Calu3 (cell line): ENCODE measurements around the gene MICAL3. TPM values are rescaled to one million over a fixed set of nuclear protein-coding genes. Genes with fewer than 3 reads are reported as not detected.

ENCODE experiments used
- BruUV-seq: library from RNA; stranded (reverse); fragments of 400-500 nt; replicated peaks from 2 replicates; lab custom pipeline; 2021; lab: Mats Ljungman, UMichigan
- CTCF ChIA-PET: fragments of 300-600 bp; sonication (Branson Sonifier 250); formaldehyde crosslinking; loops from one replicate; lab custom pipeline; 2022; ENCODE audit warnings: antibody characterized with exemption; lab: Charles Lee
- DNase-seq: peaks from one replicate; pipeline ENCODE4 v3.0.0; 2022
- H3K27ac Mint-ChIP-seq: one replicate; pipeline ENCODE4 v1.8.0; 2022; ENCODE audit warnings: mixed read lengths; ENCODE audit not compliant: unreplicated experiment
- H3K27me3 Mint-ChIP-seq: one replicate; pipeline ENCODE4 v1.8.0; 2022; ENCODE audit warnings: mixed read lengths; ENCODE audit not compliant: unreplicated experiment
- H3K36me3 Mint-ChIP-seq: one replicate; pipeline ENCODE4 v1.8.0; 2022; ENCODE audit warnings: mild to moderate bottlenecking, moderate library complexity, mixed read lengths; ENCODE audit not compliant: insufficient read depth, unreplicated experiment
- H3K4me1 Mint-ChIP-seq: one replicate; pipeline ENCODE4 v1.8.0; 2022; ENCODE audit warnings: mild to moderate bottlenecking, low read depth, mixed read lengths; ENCODE audit not compliant: unreplicated experiment
- H3K4me3 Mint-ChIP-seq: one replicate; pipeline ENCODE4 v1.8.0; 2022; ENCODE audit warnings: mild to moderate bottlenecking, low read depth, moderate library complexity, mixed read lengths; ENCODE audit not compliant: unreplicated experiment
- H3K9me3 Mint-ChIP-seq: one replicate; pipeline ENCODE4 v1.8.0; 2022; ENCODE audit warnings: low read depth, mixed read lengths; ENCODE audit not compliant: unreplicated experiment
- CTCF ChIP-seq: fragments of 200-600 bp; IDR thresholded peaks from one replicate; pipeline ENCODE4 v1.8.0; 2022; ENCODE audit warnings: antibody characterized with exemption; ENCODE audit not compliant: unreplicated experiment
- intact Hi-C: fragments of 100-400 bp; cut with micrococcal nuclease; formaldehyde crosslinking; loops from one replicate; pipeline ENCODE4 v1.10.0; 2022; ENCODE audit not compliant: unreplicated experiment
- total RNA-seq: library from RNA; stranded (reverse); gene quantifications from 2 replicates; pipeline ENCODE4 v1.2.3, GENCODE V29; 2022

MICAL3 gene
- total RNA-seq, 1 experiment from 2014 or later = 60.6 TPM

DNA sequence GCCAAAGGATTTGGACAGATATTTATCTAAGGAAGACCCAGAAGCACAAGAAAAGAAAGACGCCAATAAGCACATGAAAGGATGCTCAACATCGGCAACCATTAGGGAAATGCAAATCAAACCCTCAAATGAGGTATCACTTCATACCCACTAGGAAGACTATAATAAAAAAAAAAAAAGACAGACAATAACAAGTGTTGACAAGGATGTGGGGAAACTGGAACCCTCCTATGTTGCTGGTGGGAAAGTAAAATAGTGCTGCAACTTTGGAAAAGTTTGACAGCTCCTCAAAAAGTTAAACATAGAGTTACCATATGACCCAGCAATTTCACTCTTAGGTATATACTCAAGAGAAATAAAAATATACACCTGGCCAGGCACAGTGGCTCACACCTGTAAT lies 47.0 kb downstream of the MICAL3 start:
- CTCF ChIA-PET = interaction anchor here (1.1 kb wide), 1 partner anchor 29 kb away, joined by 3 read pairs; no protein-coding TSS in a partner anchor
- intact Hi-C loops = no loop called here
- Mint-ChIP-seq H3K27me3 (no peaks in the 10 kb centered on the region), H3K4me1 (peaks cover 28% of the 10 kb centered on the region), H3K36me3 (no peaks in the 10 kb centered on the region), H3K9me3 (no peaks in the 10 kb centered on the region), H3K4me3 (no peak overlapping the region), H3K27ac (no peak overlapping the region)
- no peak for DNase-seq
- BruUV-seq = no TSS peak
- no peak for TF ChIP-seq CTCF

GRCh38 chr22:17976121-17976520 lies 48.2 kb downstream of the MICAL3 start:
- Mint-ChIP-seq H3K27ac (no peak overlapping the region), H3K4me3 (no peak overlapping the region), H3K4me1 (peaks cover 40% of the 10 kb centered on the region), H3K9me3 (no peaks in the 10 kb centered on the region), H3K36me3 (no peaks in the 10 kb centered on the region), H3K27me3 (no peaks in the 10 kb centered on the region)
- CTCF ChIA-PET = no interaction called here
- no TSS peak for BruUV-seq
- no peak for DNase-seq
- TF ChIP-seq CTCF = no peak
- intact Hi-C loops = no loop called here

GRCh38 chr22:17974703-17975372 lies 49.5 kb downstream of the MICAL3 start:
- Mint-ChIP-seq H3K4me3 (no peak overlapping the region), H3K9me3 (no peaks in the 10 kb centered on the region), H3K36me3 (no peaks in the 10 kb centered on the region), H3K4me1 (peaks cover 36% of the 10 kb centered on the region), H3K27ac (no peak overlapping the region), H3K27me3 (no peaks in the 10 kb centered on the region)
- intact Hi-C loops = no loop called here
- CTCF ChIA-PET = interaction anchor here (0.7 to 0.9 kb wide), 3 partner anchors 11 to 86 kb away, joined by 3 to 7 read pairs (median 3); no protein-coding TSS in a partner anchor
- BruUV-seq = no TSS peak
- DNase-seq = no peak
- no peak for TF ChIP-seq CTCF

DNA sequence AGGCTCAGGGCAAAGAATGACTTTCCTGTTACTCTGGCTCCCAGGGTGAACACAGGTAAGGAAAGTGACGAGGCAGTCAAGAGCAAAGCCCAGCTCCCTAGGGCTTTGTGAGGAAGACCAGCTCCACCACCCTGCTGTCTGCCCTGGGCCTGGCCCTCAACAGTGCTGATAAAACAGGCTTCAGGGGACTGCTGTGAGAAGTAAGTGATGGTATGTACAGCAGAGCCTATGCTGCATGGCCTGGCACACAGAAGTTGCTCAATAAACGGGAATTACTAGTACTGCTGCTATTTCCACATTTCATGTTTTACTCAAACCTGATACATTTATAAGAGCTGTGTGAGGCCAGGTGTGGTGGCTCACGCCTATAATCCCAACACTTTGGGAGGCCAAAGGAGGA lies 50.3 kb downstream of the MICAL3 start:
- CTCF ChIA-PET = interaction anchor here (0.7 to 0.9 kb wide), 2 partner anchors 83 to 87 kb away, joined by 3 to 7 read pairs; no protein-coding TSS in a partner anchor
- peaks cover 41% of the 10 kb centered on the region for H3K4me1 Mint-ChIP-seq
- intact Hi-C loops = no loop called here

More for the DNA sequence above, 50.3 kb downstream of the MICAL3 start:
- Mint-ChIP-seq H3K27ac (no peak overlapping the region), H3K27me3 (no peaks in the 10 kb centered on the region), H3K36me3 (no peaks in the 10 kb centered on the region), H3K9me3 (no peaks in the 10 kb centered on the region), H3K4me3 (no peak overlapping the region)
- TF ChIP-seq CTCF = no peak
- no TSS peak for BruUV-seq
- DNase-seq = no peak
